Myocyte (in vitro differentiated cells): ENCODE data around the gene MSRB1. TPM values are rescaled to one million over a fixed set of nuclear protein-coding genes. Genes with fewer than 3 reads are reported as not detected.
"Not testable (repeated sequence)": the region's sequence is repeated elsewhere in the genome, so short reads cannot be mapped to it uniquely, and the experiment has no call there.

ENCODE experiments used
- DNase-seq: peaks from one replicate; pipeline ENCODE4 v3.0.0-alpha.2; 2012; ENCODE audit warnings: low read depth
- total RNA-seq: library from RNA; depleted of rRNA; stranded (reverse); fragments of >200 nt; gene quantifications from 2 replicates; pipeline ENCODE4 v1.2.3, GENCODE V29; 2014

The MSRB1 gene
- total RNA-seq, 1 donor from 2014 or later: 23.2 TPM

DNA sequence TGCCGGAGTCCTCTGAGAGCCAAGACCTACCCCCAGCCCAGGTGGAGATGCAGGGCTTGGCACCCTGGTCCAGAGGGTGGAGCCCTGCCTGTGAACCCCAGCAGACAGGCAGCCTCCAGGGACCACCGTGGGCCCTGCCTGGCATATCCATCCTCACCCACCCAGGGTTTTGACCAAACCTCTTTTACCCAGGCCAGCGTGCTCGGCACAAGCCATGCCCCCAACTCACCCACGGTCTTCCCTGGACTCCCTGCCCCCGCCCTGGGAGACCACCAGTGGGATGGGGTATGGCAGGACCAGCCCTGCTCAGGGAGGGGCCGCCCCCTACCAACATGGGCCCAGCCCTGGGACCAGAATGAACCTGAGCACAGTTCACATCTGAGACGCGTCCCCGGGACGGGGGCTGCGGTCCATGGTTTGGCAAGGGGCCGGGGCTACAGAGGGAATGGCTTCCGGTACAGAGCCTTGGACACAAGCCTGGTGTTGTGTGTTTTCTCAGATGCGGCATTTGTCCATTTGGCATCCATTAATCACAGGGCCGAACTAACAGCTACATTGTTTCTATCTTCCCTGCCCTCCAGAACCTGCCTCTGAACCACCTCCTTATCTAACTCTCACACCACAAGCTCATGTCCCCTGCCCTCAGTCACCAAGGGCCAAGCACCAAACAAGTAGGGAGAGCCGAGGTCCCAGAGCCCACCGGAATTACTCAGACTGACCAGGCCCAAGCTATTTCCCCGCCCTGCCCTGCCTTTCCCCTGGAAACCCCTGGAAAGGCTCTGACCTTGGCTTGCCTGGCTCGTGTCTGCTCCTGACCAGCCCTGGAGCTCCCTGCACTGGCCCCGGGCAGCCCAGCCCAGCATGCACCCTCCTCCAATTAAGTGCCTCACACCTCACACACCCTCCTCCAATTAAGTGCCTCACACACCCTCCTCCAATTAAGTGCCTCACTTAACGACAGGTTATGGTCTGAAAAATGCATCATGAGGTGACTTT, 38.9 kb downstream of the MSRB1 start:
- DNase-seq: peak; percentile 58

DNA sequence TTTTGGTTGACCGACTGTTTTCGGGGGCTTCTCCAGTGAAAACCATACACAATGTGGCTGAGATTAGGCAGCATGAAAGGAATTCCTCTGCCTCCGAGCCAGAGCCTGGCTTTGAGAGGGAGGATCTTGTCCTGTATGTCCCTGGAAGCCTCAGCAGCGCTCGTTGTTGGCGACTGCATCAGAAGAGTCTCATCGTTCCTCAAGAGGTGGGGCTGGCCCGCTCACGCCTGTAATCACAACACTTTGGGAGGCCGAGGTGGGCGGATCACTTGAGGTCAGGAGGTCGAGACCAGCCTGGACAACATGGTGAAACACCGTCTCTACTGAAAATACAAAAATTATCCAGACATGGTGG, 39.8 kb downstream of the MSRB1 start:
- no peak for DNase-seq

DNA sequence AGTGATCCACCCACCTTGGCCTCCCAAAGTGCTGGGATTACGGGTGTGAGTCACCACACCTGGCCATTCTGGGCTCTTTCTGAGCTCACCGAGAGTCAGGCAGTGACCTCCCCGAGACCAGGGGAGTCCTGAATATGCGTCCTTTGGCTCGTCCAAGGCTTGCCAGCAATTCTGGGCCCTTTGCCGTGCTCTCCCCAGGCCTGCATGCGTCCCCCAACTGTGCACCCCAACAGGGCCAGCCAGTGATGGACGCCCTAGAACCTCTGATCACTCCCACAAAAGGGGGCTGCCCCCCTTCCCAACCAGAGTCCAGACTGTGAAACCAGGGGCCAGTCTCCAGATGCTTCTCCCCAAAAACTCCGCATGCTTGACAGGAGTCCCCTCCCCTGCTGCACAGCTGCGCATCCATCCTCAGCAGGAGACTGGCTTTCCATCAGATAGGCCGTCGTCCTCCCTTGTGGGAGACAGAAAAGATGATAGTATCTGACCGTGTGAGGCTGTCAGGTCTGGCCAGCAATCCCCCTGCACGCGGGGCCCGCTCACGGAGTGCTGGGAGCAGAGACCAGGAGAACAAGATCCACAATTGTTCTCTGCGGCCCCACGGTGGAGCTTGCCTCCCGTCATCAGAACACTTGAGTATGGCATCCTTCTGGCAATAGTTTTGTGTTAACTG, 40.3 kb downstream of the MSRB1 start:
- no peak for DNase-seq

DNA sequence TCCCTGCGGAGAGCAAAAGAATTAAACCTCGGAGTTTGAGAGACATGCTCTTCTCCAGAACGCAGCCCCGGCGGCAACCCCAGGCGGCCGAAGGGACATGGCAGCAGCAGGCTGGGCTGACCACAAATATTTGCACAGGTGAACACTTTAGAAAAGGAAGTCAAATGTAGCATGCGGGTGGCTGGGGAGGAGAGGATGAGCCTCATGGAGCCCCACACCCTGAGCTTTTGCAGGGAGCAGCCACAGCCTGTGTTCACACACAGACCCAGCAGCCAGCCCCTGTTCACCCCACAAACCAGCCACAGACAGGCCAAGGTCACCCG, 42.6 kb downstream of the MSRB1 start:
- DNase-seq: no peak

DNA sequence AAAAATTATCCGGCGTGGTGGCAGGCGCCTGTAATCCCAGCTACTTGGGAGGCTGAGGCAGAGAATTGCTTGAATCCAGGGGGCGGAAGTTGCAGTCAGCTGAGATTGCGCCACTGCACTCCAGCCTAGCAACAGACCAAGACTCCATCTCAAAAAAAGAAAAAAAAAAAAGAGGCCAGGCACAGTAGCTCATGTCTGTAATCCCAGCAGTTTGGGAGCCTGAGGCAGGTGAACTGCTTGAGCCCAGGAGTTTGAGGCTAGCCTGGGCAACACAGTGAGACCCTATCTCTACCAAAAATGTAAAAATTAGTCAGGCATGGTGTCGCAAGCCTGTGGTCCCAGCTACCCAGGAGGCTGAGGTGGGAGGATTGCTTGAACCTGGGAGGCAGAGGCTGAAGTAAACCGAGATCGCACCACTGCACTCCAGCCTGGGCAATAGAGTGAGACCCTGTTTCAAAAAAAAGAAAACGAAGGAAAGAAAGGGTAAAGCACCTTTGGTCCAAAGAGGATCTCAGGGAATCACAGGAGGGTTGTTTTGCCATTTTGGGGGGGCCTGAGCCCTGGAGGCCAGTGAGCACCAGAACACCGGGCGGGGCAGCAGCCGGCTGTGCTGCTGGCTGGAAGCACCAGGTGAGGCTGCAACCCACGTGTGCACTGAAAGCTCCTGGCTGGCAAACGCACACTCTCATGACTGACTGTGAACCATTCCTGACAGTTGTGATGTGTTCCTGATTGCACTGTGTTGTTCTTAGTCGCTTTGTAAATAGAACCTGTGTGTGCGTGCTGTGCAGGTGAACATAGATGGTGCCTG, 43.2 kb downstream of the MSRB1 start:
- no peak for DNase-seq

DNA sequence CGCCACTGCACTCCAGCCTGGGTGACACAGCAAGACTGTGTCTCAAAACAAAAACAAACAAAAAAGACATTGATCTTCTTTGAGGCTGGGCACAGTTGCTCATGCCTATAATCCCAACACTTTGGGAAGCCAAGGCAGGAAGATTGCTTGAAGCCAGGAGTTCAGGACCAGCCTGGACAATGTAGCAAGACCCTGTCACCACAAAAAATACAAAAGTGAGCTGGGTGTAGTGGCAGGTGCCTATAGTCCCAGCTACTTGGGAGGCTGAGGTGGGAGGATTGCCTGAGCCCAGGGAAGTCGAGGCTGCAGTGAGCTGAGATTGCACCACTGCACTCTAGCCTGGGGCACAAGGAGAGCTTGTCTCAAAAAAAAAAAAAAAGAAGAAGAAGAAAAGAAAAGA, 45.3 kb downstream of the MSRB1 start:
- DNase-seq: not testable (repeated sequence)

DNA sequence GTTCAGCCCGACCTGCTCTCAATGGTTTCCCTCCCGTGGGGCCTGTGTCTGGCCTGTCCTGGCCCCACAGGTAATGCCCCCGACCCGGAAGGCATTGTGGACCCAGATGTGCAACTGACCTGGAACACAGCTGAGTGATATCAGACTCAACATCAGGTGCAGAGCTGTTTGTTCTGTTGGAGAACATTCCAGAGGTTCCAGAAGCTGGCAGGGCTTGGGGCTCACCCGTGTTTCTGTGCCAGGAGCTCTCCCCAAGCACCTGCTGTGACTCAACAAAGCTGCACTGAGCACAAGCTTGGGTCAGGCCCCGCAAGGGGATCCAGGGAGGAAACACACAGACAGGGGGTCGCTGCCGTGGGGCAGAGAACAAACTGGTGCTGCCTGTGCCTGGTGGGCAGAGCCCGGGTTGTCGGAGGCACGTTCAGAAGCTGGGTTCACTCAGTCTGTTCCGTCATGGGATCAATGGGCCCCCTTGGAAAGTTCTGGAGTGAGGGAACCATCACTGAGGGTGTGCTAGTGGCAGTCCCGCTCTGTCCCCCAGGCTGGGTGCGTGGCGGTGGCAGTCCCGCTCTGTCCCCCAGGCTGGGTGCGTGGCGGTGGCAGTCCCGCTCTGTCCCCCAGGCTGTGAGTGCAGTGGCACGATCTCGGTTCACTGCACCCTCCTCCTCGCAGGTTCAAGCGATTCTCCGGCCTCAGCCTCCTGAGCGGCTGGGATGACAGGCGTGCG, 46.9 kb downstream of the MSRB1 start:
- no peak for DNase-seq

DNA sequence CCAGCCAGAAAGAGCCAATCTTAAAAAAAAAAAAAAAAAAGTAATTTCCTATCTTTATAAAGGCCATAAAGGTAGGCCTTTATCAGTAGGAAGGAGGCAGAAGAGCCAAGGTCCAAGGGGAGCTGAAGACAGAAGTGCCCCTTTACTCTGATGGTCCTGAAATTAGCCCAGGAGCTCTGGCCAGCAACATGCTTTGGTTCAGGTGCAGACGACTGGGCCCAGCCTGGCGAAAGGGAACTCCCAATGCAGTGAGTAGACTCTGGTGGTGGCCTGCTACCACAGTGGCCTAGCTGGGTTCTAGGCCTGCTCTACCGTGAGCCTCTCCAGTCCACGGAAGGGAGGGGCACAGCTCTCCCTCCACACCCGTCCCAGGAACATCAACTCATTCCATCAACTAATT, 47.9 kb downstream of the MSRB1 start:
- DNase-seq: no peak

DNA sequence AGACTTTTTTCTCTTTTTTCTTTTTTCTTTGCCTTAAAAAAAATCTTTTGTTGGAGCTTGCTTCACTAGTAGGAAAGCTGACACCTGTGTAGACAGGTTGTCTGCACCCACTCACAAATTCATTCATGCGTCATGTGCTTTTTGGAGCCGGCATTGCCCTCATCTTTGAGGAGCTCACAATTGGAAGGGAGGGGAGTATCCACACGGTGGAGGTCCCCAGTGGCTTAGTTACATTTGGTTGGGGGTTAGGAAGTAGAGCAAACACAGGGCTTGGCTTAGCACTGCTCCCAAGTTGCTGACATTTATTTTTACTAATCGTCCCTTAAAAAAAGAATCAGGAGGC, 52.3 kb downstream of the MSRB1 start:
- DNase-seq: no peak

DNA sequence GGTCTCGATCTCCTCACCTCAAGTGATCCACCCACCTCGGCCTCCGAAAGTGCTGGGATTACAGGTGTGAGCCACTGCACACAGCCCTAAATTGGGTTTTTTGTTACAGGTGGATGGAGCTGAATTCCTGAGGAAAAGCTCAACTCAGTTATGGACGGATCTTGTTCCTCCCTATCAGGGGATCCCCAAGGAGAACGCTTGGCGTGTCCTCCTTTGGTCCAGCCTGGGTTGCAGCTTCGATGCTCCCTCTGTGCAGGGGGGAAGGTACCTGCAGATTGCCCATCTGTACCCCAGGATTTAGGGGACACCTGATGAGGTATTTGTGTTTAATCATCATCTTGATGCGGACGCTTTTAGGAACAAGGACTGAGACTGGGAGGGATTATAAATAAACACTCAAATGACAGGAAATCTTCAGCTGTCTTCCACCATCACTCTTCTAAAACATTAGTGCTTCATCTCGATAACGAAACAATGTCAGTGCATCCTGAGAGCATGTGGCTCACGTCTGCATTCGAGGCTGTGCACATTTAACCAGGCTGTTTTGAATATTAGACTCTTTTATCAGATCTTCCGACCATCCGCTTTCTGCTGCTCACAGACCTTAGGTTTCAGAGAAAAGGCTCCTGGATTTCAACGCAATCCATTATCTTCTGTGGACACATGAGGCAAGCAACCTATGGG, 52.8 kb downstream of the MSRB1 start:
- DNase-seq: no peak

Other genes starting within 250 kb of the MSRB1 start
- gene MAPK8IP3, start 237.0 kb downstream of the MSRB1 start, total RNA-seq: 90.3 and 108 TPM in 2 replicates
- 51.2 and 61.2 TPM in 2 replicates for gene NME3, start 171.7 kb downstream of the MSRB1 start, total RNA-seq
- 15.0 and 17.2 TPM in 2 replicates for gene EME2, start 170.4 kb downstream of the MSRB1 start, total RNA-seq
- 152 TPM in 2 replicates for gene MRPS34, start 170.1 kb downstream of the MSRB1 start, total RNA-seq
- gene SPSB3, start 160.6 kb downstream of the MSRB1 start, total RNA-seq: 27.0 and 39.6 TPM in 2 replicates
- 114 and 157 TPM in 2 replicates for gene NUBP2, start 160.2 kb downstream of the MSRB1 start, total RNA-seq
- gene IGFALS, start 149.5 kb downstream of the MSRB1 start, total RNA-seq: not detected in 2 replicates
- gene HAGH, start 116.4 kb downstream of the MSRB1 start, total RNA-seq: 178 and 182 TPM in 2 replicates
- 48.6 and 53.2 TPM in 2 replicates for gene FAHD1, start 116.0 kb downstream of the MSRB1 start, total RNA-seq
- not detected in 2 replicates for gene MEIOB, start 71.0 kb downstream of the MSRB1 start, total RNA-seq
- not detected in 2 replicates for gene HS3ST6, start 24.8 kb downstream of the MSRB1 start, total RNA-seq
- 4.0 and 5.8 TPM in 2 replicates for gene RPL3L, start 11.5 kb upstream of the MSRB1 start, total RNA-seq
- 206 and 226 TPM in 2 replicates for gene NDUFB10, start 16.3 kb upstream of the MSRB1 start, total RNA-seq
- gene RPS2, start 21.6 kb upstream of the MSRB1 start, total RNA-seq: 1,943 and 2,126 TPM in 2 replicates
- gene RNF151, start 23.7 kb upstream of the MSRB1 start, total RNA-seq: 0.24 TPM in 1 of 2 replicates, not detected in the other
- 46.8 and 66.4 TPM in 2 replicates for gene TBL3, start 28.9 kb upstream of the MSRB1 start, total RNA-seq
- 1.1 and 3.1 TPM in 2 replicates for gene NOXO1, start 38.3 kb upstream of the MSRB1 start, total RNA-seq
- gene GFER, start 41.0 kb upstream of the MSRB1 start, total RNA-seq: 19.9 and 22.6 TPM in 2 replicates
- 0.51 and 2.7 TPM in 2 replicates for gene SYNGR3, start 46.8 kb upstream of the MSRB1 start, total RNA-seq
- gene ZNF598, start 66.6 kb upstream of the MSRB1 start, total RNA-seq: 33.5 and 50.3 TPM in 2 replicates
- gene NPW, start 76.6 kb upstream of the MSRB1 start, total RNA-seq: 0.29 and 0.83 TPM in 2 replicates
- 38.1 and 52.7 TPM in 2 replicates for gene NHERF2, start 83.7 kb upstream of the MSRB1 start, total RNA-seq
- 17.3 and 25.7 TPM in 2 replicates for gene NTHL1, start 104.6 kb upstream of the MSRB1 start, total RNA-seq
- 49.6 and 81.9 TPM in 2 replicates for gene TSC2, start 104.8 kb upstream of the MSRB1 start, total RNA-seq
- 180 and 198 TPM in 2 replicates for gene PKD1, start 192.7 kb upstream of the MSRB1 start, total RNA-seq
- 0.91 and 1.9 TPM in 2 replicates for gene RAB26, start 205.4 kb upstream of the MSRB1 start, total RNA-seq
- 95.8 and 120 TPM in 2 replicates for gene TRAF7, start 212.6 kb upstream of the MSRB1 start, total RNA-seq